SK-N-SH (cell line): ENCODE results near the gene FRMD3. TPM values are rescaled to one million over a fixed set of nuclear protein-coding genes. Genes with fewer than 3 reads are reported as not detected.

Experiments
- CTCF ChIA-PET: fragments of 300-600, 350-600 bp; formaldehyde crosslinking; extraction: SDS; loops from one replicate; lab custom pipeline; 2021; lab: Yijun Ruan, JAX
- POLR2A ChIA-PET: fragments of 350-600 bp; sonication (Branson Sonifier 250); formaldehyde crosslinking; extraction: SDS; loops from one replicate; lab custom pipeline; 2020; ENCODE audit warnings: antibody characterized with exemption, inconsistent platforms; lab: Yijun Ruan, JAX
- DNase-seq: peaks from one replicate; pipeline ENCODE4 v3.0.0; 2012
- H2AFZ ChIP-seq: fragments of 200-600 bp; sonication (generic); 2 replicates; pipeline ENCODE4 v1.8.1; 2016; ENCODE audit warnings: antibody characterized with exemption, mild to moderate bottlenecking, low read depth
- H3F3A ChIP-seq: fragments of 200-600 bp; sonication (generic); replicated peaks from 2 replicates; pipeline ENCODE3; 2016; ENCODE audit warnings: antibody characterized with exemption, mild to moderate bottlenecking; ENCODE audit not compliant: insufficient read depth
- H3K27ac ChIP-seq, 2 experiments: fragments of 200-500 bp in 1 of 2; fragments of 200-600 bp in 1 of 2; sonication (Bioruptor generic) in 1 of 2; sonication (generic), shearing (Covaris generic) in 1 of 2; 2 replicates each; pipeline versions ENCODE4 v1.5.1 to v1.6.1; 2014 to 2016; ENCODE audit warnings: low read depth in 2 of 2, inconsistent platforms in 1 of 2, low read length in 1 of 2, mild to moderate bottlenecking in 1 of 2, mixed read lengths in 1 of 2
- H3K27me3 ChIP-seq: fragments of 200-600 bp; sonication (generic), shearing (Covaris generic); 2 replicates; pipeline ENCODE4 v1.6.1; 2016; ENCODE audit warnings: mixed run types; ENCODE audit not compliant: insufficient read depth
- H3K36me3 ChIP-seq, 2 experiments: fragments of 200-500 bp in 1 of 2; fragments of 200-600 bp in 1 of 2; sonication (Bioruptor generic) in 1 of 2; sonication (generic) in 1 of 2; replicated peaks in 1 of 2; 2 replicates each; pipeline versions ENCODE3 to v1.5.1; 2014 to 2016; ENCODE audit warnings: low read length in 1 of 2, mild to moderate bottlenecking in 1 of 2; ENCODE audit not compliant: insufficient read depth in 2 of 2, control insufficient read depth in 1 of 2
- H3K4me1 ChIP-seq, 2 experiments: fragments of 200-500 bp in 1 of 2; fragments of 200-600 bp in 1 of 2; sonication (Bioruptor generic) in 1 of 2; sonication (generic), shearing (Covaris generic) in 1 of 2; 2 replicates each; pipeline versions ENCODE4 v1.5.1 to v1.6.1; 2014 to 2016; ENCODE audit warnings: low read depth in 1 of 2, low read length in 1 of 2, mixed run types in 1 of 2; ENCODE audit not compliant: insufficient read depth in 2 of 2, control insufficient read depth in 1 of 2
- H3K4me2 ChIP-seq: fragments of 200-600 bp; sonication (generic), shearing (Covaris generic); 2 replicates; pipeline ENCODE4 v1.6.1; 2017; ENCODE audit warnings: mixed run types
- H3K4me3 ChIP-seq, 2 experiments: fragments of 200-500 bp in 1 of 2; fragments of 200-600 bp in 1 of 2; sonication (Bioruptor generic) in 1 of 2; sonication (generic), shearing (Covaris generic) in 1 of 2; 2 replicates each; pipeline versions ENCODE4 v1.5.1 to v1.8.1; 2014 to 2016; ENCODE audit warnings: low read depth in 2 of 2, inconsistent platforms in 1 of 2, low read length in 1 of 2, mild to moderate bottlenecking in 1 of 2, mixed read lengths in 1 of 2, moderate library complexity in 1 of 2
- H3K79me2 ChIP-seq: fragments of 200-600 bp; sonication (generic); 2 replicates; pipeline ENCODE4 v1.8.1; 2017; ENCODE audit warnings: mild to moderate bottlenecking; ENCODE audit not compliant: insufficient read depth
- H3K9ac ChIP-seq: fragments of 200-600 bp; sonication (generic); 2 replicates; pipeline ENCODE4 v1.6.1; 2017; ENCODE audit warnings: mixed run types
- H3K9me2 ChIP-seq: fragments of 200-600 bp; sonication (generic); 2 replicates; pipeline ENCODE4 v1.6.1; 2017; ENCODE audit warnings: mixed run types
- H3K9me3 ChIP-seq: fragments of 200-600 bp; sonication (generic); 2 replicates; pipeline ENCODE4 v1.6.1; 2017; ENCODE audit warnings: mixed run types, mild to moderate bottlenecking, moderate library complexity
- H4K20me1 ChIP-seq: fragments of 200-600 bp; sonication (generic); 2 replicates; pipeline ENCODE4 v1.6.1; 2017; ENCODE audit warnings: mild to moderate bottlenecking, mixed run types; ENCODE audit not compliant: insufficient read depth
- CHD2 ChIP-seq: fragments of 150-350 bp; IDR thresholded peaks from 2 replicates; pipeline ENCODE4 v1.6.1; 2018; ENCODE audit warnings: low read length; ENCODE audit not compliant: partially characterized antibody
- CTCF ChIP-seq: fragments of 200-600 bp; sonication (generic); IDR thresholded peaks from 2 replicates; pipeline ENCODE4 v1.6.1; 2017; ENCODE audit warnings: antibody characterized with exemption, mild to moderate bottlenecking, moderate library complexity
- ELF1 ChIP-seq: IDR thresholded peaks from 2 replicates; pipeline ENCODE4 v1.4.0; 2012
- FOXM1 ChIP-seq: IDR thresholded peaks from 2 replicates; pipeline ENCODE4 v1.4.0; 2012; ENCODE audit warnings: low read depth, mild to moderate bottlenecking
- GATA2 ChIP-seq: sonication (generic); formaldehyde crosslinking; IDR thresholded peaks from 2 replicates; pipeline ENCODE4 v1.5.0; 2020; ENCODE audit warnings: mild to moderate bottlenecking, missing genetic modification reagents
- MAX ChIP-seq: IDR thresholded peaks from 2 replicates; pipeline ENCODE4 v1.4.0; 2012; ENCODE audit warnings: low read depth
- MXI1 ChIP-seq: IDR thresholded peaks from 2 replicates; pipeline ENCODE4 v1.6.1; 2012; ENCODE audit warnings: mild to moderate bottlenecking, low read depth, low read length, improper control_type of control experiment
- PBX3 ChIP-seq: IDR thresholded peaks from 2 replicates; pipeline ENCODE4; 2012
- RFX5 ChIP-seq: IDR thresholded peaks from 2 replicates; pipeline ENCODE4 v1.6.1; 2012; ENCODE audit warnings: mild to moderate bottlenecking, improper control_type of control experiment, low read length
- SIN3A ChIP-seq: IDR thresholded peaks from 2 replicates; pipeline ENCODE4 v1.6.1; 2012; ENCODE audit warnings: low read depth, mild to moderate bottlenecking, low read length, moderate library complexity, borderline replicate concordance
- TCF12 ChIP-seq: IDR thresholded peaks from 2 replicates; pipeline ENCODE4 v1.4.0; 2012
- TEAD4 ChIP-seq: IDR thresholded peaks from 2 replicates; pipeline ENCODE4 v1.4.0; 2012; ENCODE audit warnings: mild to moderate bottlenecking, borderline replicate concordance; ENCODE audit not compliant: insufficient read depth
- ZBTB33 ChIP-seq: IDR thresholded peaks from 2 replicates; pipeline ENCODE4 v1.4.0; 2012; ENCODE audit warnings: low read depth, borderline replicate concordance
- WGBS: methylation state at CpG from one replicate; pipeline ENCODE4 v1.1.6; 2017; ENCODE audit warnings: low lambda C conversion rate; 5-methylcytosine and 5-hydroxymethylcytosine counted together
- polyA plus RNA-seq, 3 experiments: library from polyadenylated mRNA; depleted of rRNA; stranded (reverse); fragments of >200 nt; gene quantifications; 2 replicates each; pipeline ENCODE4 v1.2.3, GENCODE V29; 2012

The FRMD3 gene
- polyA plus RNA-seq, 1 of the 3 experiments (the other 2 are of a cell fraction): 0.89 TPM

GRCh38 chr9:83570359-83570758 is 32.2 kb upstream of the FRMD3 start:
- no peaks in the 10 kb centered on the region for H3K9me3 ChIP-seq
- no peak for DNase-seq
- no peaks in the 10 kb centered on the region for H3K4me1 ChIP-seq
- no peak overlapping the region for H3K4me3 ChIP-seq
- H3K79me2 ChIP-seq: no peaks in the 10 kb centered on the region
- H4K20me1 ChIP-seq: no peaks in the 10 kb centered on the region
- H3K4me2 ChIP-seq: no peak overlapping the region
- H3K27me3 ChIP-seq: no peaks in the 10 kb centered on the region
- no peak overlapping the region for H2AFZ ChIP-seq
- H3K9me2 ChIP-seq: no peaks in the 10 kb centered on the region
- 38% methylated on average over 1 of the region's 1 CpG for WGBS
- ChIA-PET POLR2A (no interaction called here), CTCF (no interaction called here)
- H3F3A ChIP-seq: no peaks in the 10 kb centered on the region
- H3K36me3 ChIP-seq: no peaks in the 10 kb centered on the region
- H3K27ac ChIP-seq: no peak overlapping the region
- TF ChIP-seq TEAD4 (no peak), CHD2 (no peak), RFX5 (no peak), TCF12 (no peak), CTCF (no peak), ELF1 (no peak), FOXM1 (no peak)
- H3K9ac ChIP-seq: no peak overlapping the region

- 13% methylated on average over 2 of the region's 2 CpGs for WGBS
- Histone ChIP-seq H2AFZ (no peak overlapping the region), H3K9me3 (no peaks in the 10 kb centered on the region), H3K27me3 (no peaks in the 10 kb centered on the region), H3K36me3 (no peaks in the 10 kb centered on the region), H4K20me1 (no peaks in the 10 kb centered on the region), H3K9ac (no peak overlapping the region), H3K27ac (no peak overlapping the region), H3K4me2 (no peak overlapping the region), H3K4me3 (no peak overlapping the region), H3K4me1 (peaks cover 0 to 2% of the 10 kb centered on the region in 2 experiments; a peak in 1 of 4 replicates), H3K9me2 (no peaks in the 10 kb centered on the region), H3F3A (no peaks in the 10 kb centered on the region), H3K79me2 (no peaks in the 10 kb centered on the region)
- no peak for TF ChIP-seq CTCF
- TF ChIP-seq PBX3: no peak
- TF ChIP-seq GATA2 (CRISPR knock-in tag): no peak
- no peak for TF ChIP-seq MXI1
- no peak for TF ChIP-seq ZBTB33
- no peak for TF ChIP-seq FOXM1
- no peak for TF ChIP-seq SIN3A
- no peak for TF ChIP-seq MAX
- no peak for DNase-seq
- ChIA-PET CTCF (interaction anchor here (0.7 to 1.8 kb wide), 2 partner anchors 16 to 25 kb away, joined by 3 to 8 read pairs; no protein-coding TSS in a partner anchor), POLR2A (no interaction called here)
These were observed 31.1 kb upstream of the FRMD3 start for GRCh38 chr9:83569326-83569725.
